AG04450 (cell line): Measurements from ENCODE around the gene GRHL1. TPM values are rescaled to one million over a fixed set of nuclear protein-coding genes. Genes with fewer than 3 reads are reported as not detected.

ENCODE experiments used
- CTCF ChIA-PET: fragments of 300-600, 350-600 bp; formaldehyde crosslinking; extraction: SDS; loops from one replicate; lab custom pipeline; 2022; ENCODE audit warnings: antibody characterized with exemption, inconsistent platforms; lab: Charles Lee
- POLR2A ChIA-PET: fragments of 350-600 bp; formaldehyde crosslinking; extraction: SDS; loops from one replicate; lab custom pipeline; 2021; ENCODE audit warnings: antibody characterized with exemption, inconsistent platforms; lab: Yijun Ruan, JAX
- DNase-seq: peaks from one replicate; pipeline ENCODE4 v3.0.0-alpha.2; 2011; ENCODE audit warnings: low read depth, low spot score
- H3K27ac ChIP-seq: one replicate; pipeline ENCODE4 v1.5.1; 2012; ENCODE audit warnings: low read depth, low read length, control low read depth
- H3K27me3 ChIP-seq: one replicate; pipeline ENCODE4 v1.6.0; 2012; ENCODE audit warnings: low read length; ENCODE audit not compliant: control insufficient read depth, insufficient read depth
- H3K4me3 ChIP-seq: 2 replicates; pipeline ENCODE4 v1.5.1; 2011; ENCODE audit warnings: mild to moderate bottlenecking, low read depth, low read length, control low read depth
- H3K9me3 ChIP-seq: 2 replicates; pipeline ENCODE4 v1.5.1; 2012; ENCODE audit warnings: low read length; ENCODE audit not compliant: control insufficient read depth, insufficient read depth
- polyA plus RNA-seq: library from polyadenylated mRNA; depleted of rRNA; stranded (reverse); fragments of >200 nt; gene quantifications from 2 replicates; pipeline ENCODE4 v1.2.3, GENCODE V29; 2011; rRNA removed
- TF ChIP-seq, protein P1 (sequence below): IDR thresholded peaks from 2 replicates; pipeline ENCODE4 v1.5.1; 2011; ENCODE audit warnings: low read depth, low read length, control low read depth, inconsistent platforms

Gene GRHL1
- polyA plus RNA-seq, 1 experiment, result 0.64 TPM

DNA sequence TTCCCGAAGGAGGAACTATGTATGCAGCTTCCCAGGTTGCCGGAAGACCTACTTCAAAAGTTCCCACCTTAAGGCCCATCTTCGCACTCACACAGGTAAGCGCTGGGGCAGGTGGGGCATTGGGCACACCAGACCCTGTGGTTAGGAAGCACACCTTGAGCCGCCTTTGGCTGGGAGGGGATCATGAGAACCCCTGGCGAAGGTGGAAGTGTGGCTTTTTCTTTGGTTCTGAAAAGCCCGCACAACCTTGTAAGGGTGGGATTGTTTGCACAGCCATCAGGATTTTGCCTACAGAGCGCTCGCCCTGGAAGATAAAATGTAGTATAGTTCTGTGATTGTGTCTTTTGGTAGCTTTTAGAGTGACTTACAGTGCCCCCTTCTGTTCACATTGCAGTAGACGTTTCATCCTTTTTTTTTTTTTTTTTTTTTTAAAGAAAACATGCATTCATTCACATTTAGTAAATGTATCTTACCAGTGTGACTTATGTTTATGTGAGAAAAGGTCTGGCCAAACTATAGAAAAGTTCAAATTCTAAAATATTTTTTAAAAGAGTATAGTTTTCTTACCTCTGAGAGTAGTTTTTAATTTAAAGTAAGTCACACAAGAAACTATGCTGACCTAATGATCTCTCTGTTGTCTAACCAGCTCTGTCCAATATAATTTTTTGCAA, 97.1 kb downstream of the GRHL1 start:
- Histone ChIP-seq H3K4me3 (no peak overlapping the region), H3K27me3 (no peaks in the 10 kb centered on the region), H3K9me3 (peaks cover 7% of the 10 kb centered on the region; the same call in 1 of the 2 replicates), H3K27ac (no peak overlapping the region)
- TF ChIP-seq, protein P1, sequence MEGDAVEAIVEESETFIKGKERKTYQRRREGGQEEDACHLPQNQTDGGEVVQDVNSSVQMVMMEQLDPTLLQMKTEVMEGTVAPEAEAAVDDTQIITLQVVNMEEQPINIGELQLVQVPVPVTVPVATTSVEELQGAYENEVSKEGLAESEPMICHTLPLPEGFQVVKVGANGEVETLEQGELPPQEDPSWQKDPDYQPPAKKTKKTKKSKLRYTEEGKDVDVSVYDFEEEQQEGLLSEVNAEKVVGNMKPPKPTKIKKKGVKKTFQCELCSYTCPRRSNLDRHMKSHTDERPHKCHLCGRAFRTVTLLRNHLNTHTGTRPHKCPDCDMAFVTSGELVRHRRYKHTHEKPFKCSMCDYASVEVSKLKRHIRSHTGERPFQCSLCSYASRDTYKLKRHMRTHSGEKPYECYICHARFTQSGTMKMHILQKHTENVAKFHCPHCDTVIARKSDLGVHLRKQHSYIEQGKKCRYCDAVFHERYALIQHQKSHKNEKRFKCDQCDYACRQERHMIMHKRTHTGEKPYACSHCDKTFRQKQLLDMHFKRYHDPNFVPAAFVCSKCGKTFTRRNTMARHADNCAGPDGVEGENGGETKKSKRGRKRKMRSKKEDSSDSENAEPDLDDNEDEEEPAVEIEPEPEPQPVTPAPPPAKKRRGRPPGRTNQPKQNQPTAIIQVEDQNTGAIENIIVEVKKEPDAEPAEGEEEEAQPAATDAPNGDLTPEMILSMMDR, result peak; percentile 64
- DNase-seq, result no peak
- ChIA-PET POLR2A (interaction anchor here (0.6 to 1.8 kb wide), 3 partner anchors 9 to 354 kb away, joined by 4 to 6 read pairs (median 5); partner anchors contain the start of gene TAF1B), CTCF (interaction anchor here (0.6 to 6.6 kb wide), 23 partner anchors 9 to 386 kb away, joined by 3 to 118 read pairs (median 4); no protein-coding TSS in a partner anchor)

Other genes with a start within 250 kb of the GRHL1 start
- 17.2 and 25.8 TPM in 2 replicates for gene TAF1B, start 108.2 kb upstream of the GRHL1 start, polyA plus RNA-seq
- gene KLF11, start 91.9 kb downstream of the GRHL1 start, polyA plus RNA-seq, result 4.9 and 5.5 TPM in 2 replicates
- gene CYS1, start 128.7 kb downstream of the GRHL1 start, polyA plus RNA-seq, result 0.12 and 0.24 TPM in 2 replicates
- gene RRM2, start 171.0 kb downstream of the GRHL1 start, polyA plus RNA-seq, result 13.7 and 21.7 TPM in 2 replicates